Astrocyte of the hippocampus (primary cell): ENCODE results near the gene SLC44A5.
"Not testable (repeated sequence)": the region's sequence is repeated elsewhere in the genome, so short reads cannot be mapped to it uniquely, and the experiment has no call there.

Experiments
- DNase-seq: peaks from one replicate; pipeline ENCODE4 v3.0.0; 2011; ENCODE audit warnings: low read depth, low spot score

Gene SLC44A5

DNA sequence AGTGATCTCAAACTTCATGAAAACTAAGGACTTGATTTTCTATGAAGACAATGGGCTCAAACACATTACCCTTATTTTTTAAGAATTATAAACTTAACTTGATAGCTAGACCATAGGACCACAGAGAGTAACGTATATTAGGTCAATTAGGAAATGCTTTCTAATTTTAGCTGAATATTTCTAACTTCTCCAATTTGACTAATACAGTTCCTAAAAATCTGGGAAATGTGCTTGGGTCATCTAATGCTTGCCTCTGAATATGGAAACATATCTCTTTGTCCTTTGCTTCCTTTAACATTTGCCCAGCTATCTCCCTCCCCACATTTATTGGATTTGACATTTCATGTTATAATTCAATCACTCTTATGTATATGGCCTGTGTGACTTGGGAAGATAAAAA is 335.3 kb downstream of the SLC44A5 start:
- no peak for DNase-seq

DNA sequence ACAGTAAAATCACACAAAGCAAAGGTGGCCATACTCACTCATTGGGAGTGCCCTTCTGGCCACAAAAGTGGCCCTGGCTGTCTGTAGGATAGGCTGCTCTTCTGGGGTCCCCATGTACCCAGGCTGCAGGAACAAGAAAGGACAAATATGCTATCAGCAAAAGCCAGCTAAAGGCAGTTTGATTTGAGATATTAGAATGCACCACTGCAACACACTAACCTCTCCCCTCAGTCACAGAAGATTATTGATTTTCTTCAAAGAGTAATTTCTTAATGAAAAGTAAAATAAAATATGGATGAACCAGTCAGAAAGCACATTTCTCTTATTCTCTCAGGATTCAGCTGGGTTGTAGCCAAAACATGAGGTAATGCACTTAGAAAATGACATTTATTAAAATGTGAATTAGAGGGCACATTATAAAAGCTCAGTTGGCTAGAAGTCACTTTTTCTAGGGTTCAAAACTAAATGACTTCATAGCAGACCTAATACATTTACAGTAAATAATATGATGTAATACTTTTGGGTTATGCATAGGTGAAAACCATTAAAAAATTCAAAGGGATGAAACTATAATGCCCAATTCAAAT is 335.9 kb downstream of the SLC44A5 start:
- DNase-seq: peak; percentile 18

DNA sequence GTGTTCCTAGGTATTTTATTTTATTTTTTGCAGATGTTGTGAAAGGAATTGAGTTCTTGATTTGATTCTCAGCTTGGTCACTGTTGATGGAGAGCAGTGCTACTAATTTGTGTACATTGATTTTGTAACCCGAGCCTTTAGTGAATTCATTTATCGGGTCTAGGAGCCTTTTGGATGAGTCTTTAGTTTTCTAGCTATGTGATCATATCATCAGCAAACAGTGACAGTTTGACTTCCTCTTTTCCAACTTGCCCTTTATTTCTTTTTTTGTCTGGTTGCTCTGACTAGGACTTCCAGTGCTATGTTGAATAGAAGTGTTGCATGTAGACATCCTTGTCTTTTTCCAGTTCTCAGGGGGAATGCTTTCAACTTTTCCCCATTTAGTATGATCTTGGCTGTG is 337.8 kb downstream of the SLC44A5 start:
- no peak for DNase-seq

DNA sequence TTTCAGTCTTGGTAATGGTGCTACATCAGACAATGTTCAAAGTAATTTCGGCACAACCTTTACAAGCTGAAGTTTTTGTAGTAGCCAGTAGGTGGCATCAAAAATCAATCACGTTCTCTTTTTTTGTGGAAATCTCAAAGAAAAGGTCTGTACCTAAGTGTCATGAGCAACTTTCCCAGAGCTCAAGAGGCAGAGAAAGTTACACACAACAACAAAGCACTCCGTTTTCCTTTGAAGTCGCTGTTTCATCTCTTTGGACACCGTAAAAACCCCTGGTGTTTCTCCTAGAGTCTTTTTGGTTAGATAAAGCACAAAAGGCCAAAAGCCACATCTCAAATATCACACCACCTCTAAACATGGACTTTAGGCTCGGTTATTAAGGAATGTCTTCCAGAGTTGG is 345.1 kb downstream of the SLC44A5 start:
- peak; percentile 73 for DNase-seq

DNA sequence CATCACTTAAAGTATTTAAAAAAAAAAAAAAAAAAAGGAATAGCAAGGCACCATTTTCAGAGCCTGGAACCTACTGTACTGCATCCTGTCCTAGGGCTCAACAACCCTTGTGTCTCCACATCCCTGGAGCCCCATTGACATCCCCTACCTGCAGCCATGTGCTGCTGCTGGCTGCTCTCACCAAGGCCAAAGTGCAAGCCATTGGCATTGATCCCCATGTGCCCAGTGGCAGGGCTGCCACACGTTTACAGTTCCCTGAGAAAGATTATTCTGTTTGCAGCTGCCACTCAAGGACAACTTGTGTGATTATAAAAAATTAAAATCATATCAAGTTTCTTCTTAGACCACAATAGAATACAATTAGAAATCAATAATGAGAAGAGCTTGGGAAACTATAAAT is 346.8 kb downstream of the SLC44A5 start:
- no peak for DNase-seq

DNA sequence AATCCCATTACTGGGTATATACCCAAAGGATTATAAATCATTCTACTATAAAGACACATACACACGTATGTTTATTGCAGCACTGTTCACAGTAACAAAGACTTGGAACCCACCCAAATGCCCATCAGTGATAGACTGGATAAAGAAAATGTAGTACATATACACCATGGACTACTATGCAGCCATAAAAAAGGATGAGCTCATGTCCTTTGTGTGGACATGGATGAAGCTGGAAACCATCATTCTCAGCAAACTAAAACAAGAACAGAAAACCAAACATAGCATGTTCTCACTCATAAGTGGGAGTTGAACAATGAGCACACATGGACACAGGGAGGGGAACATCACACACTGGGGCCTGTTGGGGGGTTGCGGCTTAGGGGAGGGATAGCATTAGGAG is 347.3 kb downstream of the SLC44A5 start:
- not testable (repeated sequence) for DNase-seq

DNA sequence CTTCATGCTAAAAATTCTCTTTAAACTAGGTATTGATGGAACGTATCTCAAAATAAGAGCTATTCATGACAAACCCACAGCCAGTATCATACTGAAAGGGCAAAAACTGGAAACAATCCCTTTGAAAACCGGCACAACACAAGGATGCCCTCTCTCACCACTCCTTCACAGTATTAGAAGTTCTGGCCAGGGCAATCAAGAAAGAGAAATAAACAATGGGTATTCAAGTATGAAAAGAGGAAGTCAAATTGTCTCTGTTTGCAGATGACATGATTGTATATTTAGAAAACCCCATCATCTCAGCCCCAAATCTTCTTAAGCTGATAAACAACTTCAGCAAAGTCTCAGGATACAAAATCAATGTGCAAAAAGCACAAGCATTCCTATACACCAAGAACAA is 349.0 kb downstream of the SLC44A5 start:
- DNase-seq: not testable (repeated sequence)

DNA sequence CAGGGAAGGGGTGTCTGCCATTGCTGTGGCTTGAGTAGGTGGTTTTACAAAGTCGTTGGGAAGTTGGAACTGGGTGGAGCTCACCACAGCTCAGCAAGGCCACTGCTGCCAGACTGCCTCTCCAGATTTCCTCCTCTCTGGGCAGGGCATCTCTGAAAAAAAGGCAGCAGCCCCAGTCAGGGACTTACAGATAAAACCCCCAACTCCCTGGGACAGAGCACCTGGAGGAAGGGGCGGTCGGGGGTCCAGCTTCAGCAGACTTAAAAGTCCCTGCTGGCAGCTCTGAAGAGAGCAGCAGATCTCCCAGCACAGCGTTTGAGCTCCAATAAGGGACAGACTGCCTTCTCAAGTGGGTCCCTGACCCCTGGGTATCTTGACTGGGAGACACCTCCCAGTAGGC is 352.6 kb downstream of the SLC44A5 start:
- no peak for DNase-seq

DNA sequence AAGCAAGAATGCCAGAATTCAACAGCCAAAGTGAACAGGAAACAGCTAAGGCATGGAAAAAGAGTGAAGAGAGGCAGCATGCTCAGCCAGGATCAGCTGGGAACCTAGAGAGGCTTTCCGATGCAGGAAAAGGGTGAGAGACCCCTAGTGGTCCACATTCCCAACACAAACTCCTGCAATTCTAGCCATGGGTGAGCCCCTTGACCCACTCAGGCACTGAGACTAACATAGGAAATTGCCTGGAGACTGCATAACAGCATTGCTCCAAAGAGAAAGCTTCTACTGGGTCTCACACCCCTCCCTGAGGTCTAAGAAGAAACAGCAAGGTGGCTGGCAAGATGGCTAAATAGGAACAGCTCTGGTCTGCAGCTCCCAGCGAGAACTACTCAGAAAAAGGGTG is 353.5 kb downstream of the SLC44A5 start:
- no peak for DNase-seq

DNA sequence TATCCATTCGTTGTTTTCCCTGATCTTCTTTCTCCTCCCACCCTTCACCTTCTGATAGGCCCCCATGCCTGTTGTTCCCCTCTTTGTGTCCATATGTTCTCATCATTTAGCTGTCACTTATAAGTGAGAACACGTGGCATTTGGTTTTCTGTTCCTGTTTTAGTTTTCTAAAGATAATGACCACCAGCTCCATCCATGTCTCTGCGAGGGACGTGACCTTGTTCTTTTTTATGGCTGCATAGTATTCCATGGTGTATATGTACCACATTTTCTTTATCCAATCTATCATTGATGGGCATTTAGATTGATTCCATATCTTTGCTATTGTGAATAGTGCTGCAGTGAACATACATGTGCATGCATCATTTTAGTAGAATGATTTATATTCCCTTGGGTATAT is 360.8 kb downstream of the SLC44A5 start:
- not testable (repeated sequence) for DNase-seq

DNA sequence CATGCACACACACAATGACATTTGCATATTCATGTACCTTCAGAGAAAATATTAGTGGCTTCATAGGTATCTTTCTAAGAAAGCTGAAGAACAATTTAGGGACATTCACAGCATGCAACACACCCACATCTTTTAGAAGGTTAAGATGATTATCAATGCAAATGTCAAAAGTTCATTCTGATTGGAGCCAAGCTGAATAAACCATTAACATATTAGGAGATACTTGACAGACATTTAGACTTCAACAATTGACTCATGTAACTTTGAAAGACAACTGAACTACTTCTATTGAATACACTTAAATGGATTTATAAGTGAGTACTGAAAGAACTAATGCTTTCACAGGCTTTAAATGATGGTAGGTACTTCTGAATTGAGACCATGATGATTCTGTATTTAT is 365.7 kb downstream of the SLC44A5 start:
- DNase-seq: no peak

DNA sequence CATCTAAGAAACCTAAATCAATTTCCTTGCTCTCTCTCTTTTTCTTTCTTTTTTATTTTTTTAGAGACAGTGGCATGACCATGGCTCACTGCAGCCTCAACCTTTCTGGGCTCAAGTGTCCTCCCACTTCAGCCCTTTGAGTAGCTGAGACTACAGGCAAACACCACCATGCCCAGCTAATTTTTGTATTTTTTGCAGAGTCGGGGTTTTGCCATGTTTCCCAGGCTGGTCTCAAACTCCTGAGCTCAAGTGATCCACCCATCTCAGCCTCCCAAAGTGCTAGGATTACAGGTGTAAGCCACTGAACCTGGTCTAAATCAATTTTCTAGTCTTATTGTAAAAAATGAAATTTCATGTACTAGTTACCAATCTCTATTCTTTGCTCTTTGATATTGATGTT is 367.8 kb downstream of the SLC44A5 start:
- no peak for DNase-seq

DNA sequence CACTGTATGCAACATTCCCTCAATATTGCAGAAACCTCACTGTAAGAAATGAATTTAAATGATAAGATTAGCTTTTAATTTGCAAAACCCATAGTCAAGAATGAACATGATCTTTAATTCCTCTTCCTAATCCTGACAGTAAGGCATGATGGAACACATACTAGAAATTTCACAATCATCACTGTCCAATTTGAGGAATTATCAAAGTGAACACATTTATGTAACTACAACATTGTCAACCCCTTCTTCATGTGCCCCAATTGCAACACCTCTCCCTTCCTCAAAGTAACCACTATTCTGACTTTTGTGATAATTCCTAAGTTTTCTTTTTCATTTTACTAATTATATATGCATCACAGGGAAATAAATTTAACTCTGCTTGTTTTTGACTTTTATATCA is 373.6 kb downstream of the SLC44A5 start:
- DNase-seq: no peak

DNA sequence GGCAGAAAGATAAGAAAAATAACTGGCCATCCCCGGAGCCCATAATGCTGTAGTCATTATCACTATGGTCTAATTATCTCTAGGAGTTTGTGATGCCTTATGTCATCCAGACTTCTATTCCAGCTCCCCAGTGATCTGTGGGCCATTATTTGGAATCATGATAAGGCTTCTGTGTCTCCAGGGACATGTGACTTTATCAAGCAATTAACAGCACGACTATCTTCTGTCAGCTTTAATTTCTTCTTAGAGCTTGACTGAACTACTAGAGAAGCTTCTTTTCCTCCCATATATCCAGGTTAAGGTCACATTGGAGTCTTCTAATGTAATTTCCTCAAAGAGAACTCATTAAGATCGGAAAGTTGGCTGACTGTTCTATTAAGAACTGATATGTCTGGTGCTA is 376.4 kb downstream of the SLC44A5 start:
- no peak for DNase-seq

DNA sequence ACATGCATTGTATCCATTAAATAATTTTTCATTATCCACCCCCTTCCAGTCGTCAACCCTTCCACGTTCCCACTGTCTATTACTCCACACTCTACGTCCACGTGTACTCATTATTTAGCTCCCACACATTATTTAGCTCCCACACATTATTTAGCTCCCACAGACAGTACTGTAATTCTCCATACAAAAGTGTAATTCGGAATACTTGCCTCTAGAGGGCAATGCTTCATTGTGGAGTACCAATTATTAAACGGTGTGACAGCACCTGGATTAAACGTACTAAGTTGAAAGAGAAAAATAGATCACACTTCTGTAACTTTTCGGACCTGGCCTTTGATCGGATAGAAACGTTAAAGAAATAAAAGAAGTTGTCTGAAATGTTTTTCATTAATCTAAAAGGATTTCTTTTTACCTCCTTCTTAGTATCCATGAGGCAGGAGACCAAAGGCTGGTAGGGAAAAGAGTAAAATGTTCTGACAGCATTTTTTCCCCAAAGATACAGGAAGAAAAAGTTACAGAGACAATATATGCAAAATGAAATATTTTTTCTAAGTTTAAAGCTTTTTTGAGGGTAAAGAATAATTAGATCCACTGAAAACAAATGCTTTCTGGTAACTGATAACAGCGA is 377.5 kb downstream of the SLC44A5 start:
- peak; percentile 74 for DNase-seq

DNA sequence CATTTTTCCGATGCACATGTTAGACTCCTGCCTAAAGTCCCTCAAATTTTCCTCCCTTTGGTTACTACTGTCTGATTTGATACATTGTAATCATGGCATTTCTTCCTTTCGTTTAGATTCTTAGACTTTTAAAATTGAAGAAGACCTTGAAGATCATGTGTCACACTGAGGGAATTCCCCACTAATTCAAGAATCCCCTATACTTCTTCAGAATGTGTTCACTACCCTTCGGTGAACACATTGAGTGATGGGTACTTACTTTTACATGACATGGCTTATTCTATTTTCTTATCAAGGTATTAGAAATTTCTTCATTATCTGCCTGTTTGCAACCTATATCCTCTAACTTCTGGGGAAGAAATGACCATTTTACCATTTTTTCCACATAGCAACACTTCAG is 390.8 kb downstream of the SLC44A5 start:
- DNase-seq: no peak

DNA sequence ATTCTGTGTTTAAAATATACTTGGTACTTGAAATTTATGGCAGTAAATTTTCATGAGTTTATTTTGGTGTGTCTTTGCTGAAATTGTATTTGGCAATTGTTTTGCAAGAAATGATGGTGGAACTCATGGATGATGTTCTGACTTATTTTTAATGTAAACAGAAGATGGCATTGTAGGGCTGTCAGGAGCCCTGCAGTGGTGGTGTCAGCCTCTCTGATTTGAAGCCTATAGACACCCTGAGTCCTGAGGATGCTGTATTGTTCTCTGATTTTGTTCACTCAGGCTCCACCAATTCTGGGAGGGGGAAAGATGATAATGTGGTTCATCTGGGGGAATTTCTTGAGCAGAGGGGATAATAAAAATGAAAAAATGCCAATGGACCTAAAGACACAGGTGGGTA is 396.9 kb downstream of the SLC44A5 start:
- no peak for DNase-seq

DNA sequence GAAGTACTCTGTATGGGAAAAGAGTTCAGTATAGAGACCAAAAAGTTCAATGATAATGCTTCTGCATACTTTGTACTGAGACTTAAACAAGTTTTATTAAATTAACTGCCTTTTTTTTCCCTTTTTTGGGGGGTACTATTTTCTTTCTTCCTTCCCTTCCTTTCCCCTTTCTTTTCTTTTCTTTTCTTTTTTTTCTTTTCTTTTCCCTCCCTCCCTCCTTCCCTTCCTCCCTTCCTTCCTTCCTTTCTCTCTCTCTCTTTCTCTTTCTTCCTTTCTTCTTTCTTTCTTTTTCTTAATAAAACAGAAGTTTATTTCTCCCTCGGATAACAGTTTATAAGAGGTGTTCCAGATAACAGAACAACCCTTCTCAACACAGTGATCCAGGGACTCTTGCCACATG is 399.3 kb downstream of the SLC44A5 start:
- DNase-seq: no peak

DNA sequence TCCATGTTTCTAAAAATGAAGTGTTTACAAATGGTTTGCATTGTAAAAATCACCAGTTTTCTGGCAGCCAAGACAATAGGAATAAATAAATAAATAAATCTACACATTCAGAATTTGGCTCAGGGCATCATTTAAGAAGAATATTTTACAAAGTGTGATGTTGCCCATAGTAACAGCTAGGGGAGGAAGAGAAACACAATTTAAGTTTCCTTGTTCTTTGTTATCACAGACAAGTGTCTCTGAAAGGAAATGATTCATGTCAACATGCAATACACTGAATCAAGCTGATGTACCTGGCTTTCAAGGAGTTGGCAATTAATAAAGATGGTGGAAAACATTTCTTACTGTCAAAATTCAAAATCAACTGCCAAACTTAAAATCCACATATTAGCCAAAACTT is 402.1 kb downstream of the SLC44A5 start:
- DNase-seq: no peak

DNA sequence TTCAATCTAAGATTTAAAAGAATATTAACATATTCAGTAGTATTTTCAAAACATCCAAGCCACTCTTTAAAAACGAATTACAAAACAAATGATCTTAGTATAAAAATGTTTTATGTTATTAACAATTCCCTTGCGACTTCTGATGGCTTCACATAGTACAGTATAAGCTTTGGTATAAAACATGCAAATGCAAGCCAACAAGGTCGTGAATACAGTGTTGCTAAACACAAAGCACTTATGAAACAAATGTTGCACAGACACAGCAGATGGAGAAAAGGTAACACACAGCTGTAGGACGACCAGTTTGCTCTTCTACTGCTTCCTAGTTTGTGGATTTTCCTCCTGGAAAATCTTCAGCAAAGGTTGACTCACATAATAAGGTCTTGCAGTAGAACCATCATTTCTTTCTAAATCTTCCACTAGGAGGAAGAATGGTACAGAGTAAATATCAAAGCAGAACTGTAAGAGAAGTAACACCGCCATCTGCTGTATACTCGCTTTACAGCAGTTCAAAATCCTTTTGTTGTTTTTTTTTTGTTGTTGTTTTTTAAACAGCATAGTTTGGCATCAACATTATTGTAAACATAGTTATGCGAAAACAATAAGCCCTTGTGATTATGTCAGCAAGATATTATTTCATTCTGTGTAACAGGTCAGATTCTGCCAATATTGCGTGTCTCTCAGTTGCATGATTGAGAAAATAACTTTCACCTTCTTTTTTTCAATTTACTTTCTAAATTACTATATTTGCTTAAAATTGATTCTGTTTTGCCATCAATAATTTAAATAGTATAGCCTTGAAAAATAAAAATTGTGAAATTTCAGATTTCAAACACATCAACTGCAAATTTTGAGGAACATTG is 407.3 kb downstream of the SLC44A5 start:
- peak; percentile 62 for DNase-seq

DNA sequence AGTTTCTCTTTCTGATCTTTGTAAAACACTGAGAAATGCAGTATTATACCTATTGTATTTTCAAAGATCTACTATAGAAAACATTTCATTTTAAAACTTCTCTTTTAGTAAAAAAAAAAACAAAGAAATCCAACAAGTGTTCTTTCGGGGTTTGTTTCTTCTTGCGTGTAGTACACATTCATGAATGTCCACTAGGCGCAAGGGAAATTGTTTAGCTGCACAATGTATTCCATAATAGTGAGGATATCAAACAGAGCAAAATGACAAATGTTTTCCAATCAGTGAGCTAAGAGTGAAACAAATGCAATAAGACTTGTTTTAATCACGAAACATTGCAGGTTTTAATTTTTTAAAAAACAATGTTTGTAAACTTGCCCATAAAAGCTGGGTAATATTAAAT is 408.2 kb downstream of the SLC44A5 start:
- no peak for DNase-seq

DNA sequence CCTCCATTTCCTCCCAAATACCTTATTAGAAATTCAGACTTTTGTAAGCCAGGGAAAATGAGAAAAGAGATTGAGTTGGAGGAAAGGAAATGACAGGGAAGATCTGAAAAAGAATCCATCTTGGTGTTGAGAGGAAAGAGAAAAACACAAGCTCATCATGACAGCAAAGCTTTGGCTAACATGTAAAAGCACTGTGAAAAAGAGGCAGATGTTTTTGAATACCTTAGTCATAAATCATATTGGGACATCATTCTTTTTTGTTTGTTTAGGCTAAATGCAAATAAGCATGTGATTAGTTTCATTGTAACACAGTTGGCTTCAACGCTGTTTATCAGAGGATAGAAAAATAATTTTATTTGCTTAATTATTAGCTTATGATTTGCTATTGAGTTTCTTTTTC is 412.2 kb downstream of the SLC44A5 start:
- DNase-seq: no peak

DNA sequence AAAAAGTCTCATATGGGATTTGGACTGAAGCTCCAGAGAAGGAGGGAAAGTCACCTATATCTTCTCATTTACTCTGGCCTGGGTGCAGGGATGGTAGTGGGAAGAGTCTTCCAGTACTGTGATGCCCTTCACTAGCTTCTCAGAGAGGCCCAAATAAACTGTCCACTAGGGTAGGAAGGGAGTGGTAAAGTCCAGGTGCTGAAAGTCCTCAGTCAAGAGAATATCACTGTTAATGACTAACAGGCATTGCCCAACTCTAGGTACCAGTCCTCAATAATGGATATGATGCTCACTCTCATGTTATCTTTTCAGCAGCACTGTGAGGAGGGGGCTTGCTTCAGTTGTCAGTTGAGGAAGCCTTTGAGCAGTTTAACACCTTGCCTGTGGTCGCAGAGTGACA is 412.8 kb downstream of the SLC44A5 start:
- DNase-seq: no peak
